HCT116 (cell line): ENCODE measurements around the gene SEMA6A. TPM values are rescaled to one million over a fixed set of nuclear protein-coding genes. Genes with fewer than 3 reads are reported as not detected.

Experiments used
- ATAC-seq: fragments of 200-7000 bp; cut with Tn5 transposase; 2 replicates; pipeline ENCODE4 v1.9.1; 2020; ENCODE audit warnings: mild to moderate bottlenecking, moderate library complexity
- BruUV-seq: library from RNA; stranded (reverse); fragments of 400-500 nt; replicated peaks from 2 replicates; lab custom pipeline; 2021; lab: Mats Ljungman, UMichigan
- CTCF ChIA-PET: fragments of 300-600 bp; sonication (Branson Sonifier 250); formaldehyde crosslinking; loops from one replicate; lab custom pipeline; 2021; ENCODE audit warnings: antibody characterized with exemption; lab: Charles Lee
- POLR2A ChIA-PET: fragments of 300-600, 350-600 bp; sonication (Branson Sonifier 250); formaldehyde crosslinking; loops from one replicate; lab custom pipeline; 2021; ENCODE audit warnings: antibody characterized with exemption; lab: Charles Lee
- RAD21 ChIA-PET, 2 experiments: fragments of 300-600 bp; sonication (Branson Sonifier 250); formaldehyde crosslinking; loops; one replicate each; lab custom pipeline; 2023; ENCODE audit warnings: low total read pairs in 2 of 2; ENCODE audit not compliant: uncharacterized antibody in 2 of 2, unreplicated experiment in 2 of 2, low non-redundant PET in 1 of 2; lab: Charles Lee
- DNase-seq: peaks from one replicate; pipeline ENCODE4 v3.0.0-alpha.2; 2010; ENCODE audit warnings: low read depth, low spot score
- H2AFZ ChIP-seq: fragments of 200-600 bp; shearing (Covaris generic), sonication (generic); 2 replicates; pipeline ENCODE4 v1.6.1; 2017; ENCODE audit warnings: low read depth, mixed run types, mixed read lengths, antibody characterized with exemption, low read length; ENCODE audit not compliant: poor library complexity, severe bottlenecking
- H3K27ac ChIP-seq: 2 replicates; pipeline ENCODE4 v1.5.1; 2012; ENCODE audit warnings: low read depth, low read length
- H3K27me3 ChIP-seq: fragments of 200-600 bp; sonication (generic); 2 replicates; pipeline ENCODE4 v1.6.1; 2016; ENCODE audit warnings: mixed run types, low read length, mixed read lengths; ENCODE audit not compliant: insufficient read depth
- H3K36me3 ChIP-seq, 2 experiments: fragments of 200-500 bp in 1 of 2; fragments of 200-600 bp in 1 of 2; sonication (Bioruptor generic) in 1 of 2; sonication (generic) in 1 of 2; 2 replicates each; pipeline versions ENCODE4 v1.5.1 to v1.6.1; 2014 to 2016; ENCODE audit warnings: low read length in 2 of 2, inconsistent platforms in 1 of 2, mixed read lengths in 1 of 2, mixed run types in 1 of 2; ENCODE audit not compliant: insufficient read depth in 2 of 2, control insufficient read depth in 1 of 2
- H3K4me1 ChIP-seq, 2 experiments: fragments of 200-600 bp in 1 of 2; sonication (generic) in 1 of 2; 2 replicates each; pipeline versions ENCODE4 v1.5.1 to v1.6.1; 2012 to 2017; ENCODE audit warnings: low read length in 2 of 2, inconsistent platforms in 1 of 2, mild to moderate bottlenecking in 1 of 2, mixed read lengths in 1 of 2, mixed run types in 1 of 2, moderate library complexity in 1 of 2; ENCODE audit not compliant: insufficient read depth in 2 of 2, control insufficient read depth in 1 of 2
- H3K4me2 ChIP-seq: fragments of 200-600 bp; sonication (generic); 2 replicates; pipeline ENCODE4 v1.6.1; 2017; ENCODE audit warnings: mixed run types, low read length, mixed read lengths
- H3K4me3 ChIP-seq, 2 experiments: fragments of 200-600 bp in 1 of 2; sonication (generic) in 1 of 2; replicated peaks in 1 of 2; 2 replicates each; pipeline ENCODE4 v1.5.1; 2011 to 2016; ENCODE audit warnings: low read length in 2 of 2, control low read depth in 1 of 2, low read depth in 1 of 2, mild to moderate bottlenecking in 1 of 2, mixed read lengths in 1 of 2, mixed run types in 1 of 2
- H3K79me2 ChIP-seq: fragments of 200-600 bp; sonication (generic); 2 replicates; pipeline ENCODE4 v1.6.1; 2017; ENCODE audit warnings: mild to moderate bottlenecking, mixed run types, low read length, moderate library complexity, mixed read lengths; ENCODE audit not compliant: insufficient read depth
- H3K9ac ChIP-seq: fragments of 200-600 bp; sonication (generic); 2 replicates; pipeline ENCODE4 v1.6.1; 2016; ENCODE audit warnings: low read length, mixed read lengths
- H3K9me2 ChIP-seq: fragments of 200-600 bp; sonication (generic), shearing (Covaris generic); 2 replicates; pipeline ENCODE4 v1.6.1; 2017; ENCODE audit warnings: mixed run types, mild to moderate bottlenecking, moderate library complexity; ENCODE audit not compliant: insufficient read depth
- H3K9me3 ChIP-seq, 2 experiments: fragments of 200-500 bp in 1 of 2; fragments of 200-600 bp in 1 of 2; sonication (Bioruptor generic) in 1 of 2; sonication (generic) in 1 of 2; 2 replicates each; pipeline ENCODE4 v1.6.1; 2014 to 2017; ENCODE audit warnings: low read length in 2 of 2, mixed read lengths in 2 of 2, inconsistent platforms in 1 of 2, low read depth in 1 of 2, mild to moderate bottlenecking in 1 of 2, mixed run types in 1 of 2, moderate library complexity in 1 of 2; ENCODE audit not compliant: control insufficient read depth in 1 of 2, insufficient read depth in 1 of 2
- H4K20me1 ChIP-seq: fragments of 200-600 bp; sonication (generic), shearing (Covaris generic); 2 replicates; pipeline ENCODE4 v1.6.1; 2017; ENCODE audit warnings: mixed run types, mild to moderate bottlenecking, moderate library complexity; ENCODE audit not compliant: insufficient read depth
- CEBPB ChIP-seq: IDR thresholded peaks from 2 replicates; pipeline ENCODE4 v1.6.1; 2012; ENCODE audit warnings: low read depth
- CTCF ChIP-seq, 3 experiments: fragments of 200-600 bp in 1 of 3; sonication (generic) in 1 of 3; IDR thresholded peaks in 2 of 3; conservative IDR thresholded peaks in 1 of 3; 2 replicates each; pipeline ENCODE4 v1.5.1; 2012 to 2017; ENCODE audit warnings: low read depth in 2 of 3, low read length in 2 of 3, antibody characterized with exemption in 1 of 3, borderline replicate concordance in 1 of 3, control low read depth in 1 of 3, mild to moderate bottlenecking in 1 of 3, mixed read lengths in 1 of 3, mixed run types in 1 of 3, moderate library complexity in 1 of 3; ENCODE audit not compliant: insufficient read depth in 1 of 3
- EGR1 ChIP-seq: IDR thresholded peaks from 2 replicates; pipeline ENCODE4 v1.6.1; 2012; ENCODE audit warnings: low read depth
- EZH2phosphoT487 ChIP-seq: fragments of 200-600 bp; IDR thresholded peaks from 2 replicates; pipeline ENCODE4 v1.6.1; 2018; ENCODE audit warnings: antibody characterized with exemption, borderline replicate concordance
- MAX ChIP-seq: IDR thresholded peaks from 2 replicates; pipeline ENCODE4 v1.6.1; 2012
- POLR2AphosphoS5 ChIP-seq: IDR thresholded peaks from 2 replicates; pipeline ENCODE4 v1.6.1; 2011; ENCODE audit warnings: mild to moderate bottlenecking, low read depth, low read length, moderate library complexity
- SIN3A ChIP-seq: IDR thresholded peaks from 2 replicates; pipeline ENCODE4 v1.6.1; 2012; ENCODE audit warnings: low read depth
- SP1 ChIP-seq: IDR thresholded peaks from 2 replicates; pipeline ENCODE4 v1.6.1; 2012; ENCODE audit warnings: low read depth
- SRF ChIP-seq: IDR thresholded peaks from 2 replicates; pipeline ENCODE4 v1.6.1; 2012; ENCODE audit warnings: low read depth
- ZFX ChIP-seq: fragments of 450-650 bp; IDR thresholded peaks from 2 replicates; pipeline ENCODE4 v1.6.1; 2017
- ZNF274 ChIP-seq: fragments of 200-500 bp; sonication (Bioruptor generic); IDR thresholded peaks from 2 replicates; pipeline ENCODE4 v1.6.1; 2014; ENCODE audit warnings: mild to moderate bottlenecking, low read depth, low read length, inconsistent platforms
- intact Hi-C: fragments of 100-400 bp; cut with micrococcal nuclease; formaldehyde crosslinking; loops from 2 replicates; pipeline ENCODE4 v1.10.0; 2022
- total RNA-seq: library from RNA; stranded (reverse); gene quantifications from one replicate; pipeline ENCODE4 v1.2.1, GENCODE V29; 2021; ENCODE audit not compliant: unreplicated experiment
- TF ChIP-seq, protein P1 (sequence below): IDR thresholded peaks from 2 replicates; pipeline ENCODE4 v1.6.1; 2012; ENCODE audit warnings: low read depth
- TF ChIP-seq, protein P2 (sequence below): IDR thresholded peaks from 2 replicates; pipeline ENCODE4 v1.6.1; 2012

The SEMA6A gene
- total RNA-seq, 1 experiment from 2014 or later = 6.7 TPM

DNA sequence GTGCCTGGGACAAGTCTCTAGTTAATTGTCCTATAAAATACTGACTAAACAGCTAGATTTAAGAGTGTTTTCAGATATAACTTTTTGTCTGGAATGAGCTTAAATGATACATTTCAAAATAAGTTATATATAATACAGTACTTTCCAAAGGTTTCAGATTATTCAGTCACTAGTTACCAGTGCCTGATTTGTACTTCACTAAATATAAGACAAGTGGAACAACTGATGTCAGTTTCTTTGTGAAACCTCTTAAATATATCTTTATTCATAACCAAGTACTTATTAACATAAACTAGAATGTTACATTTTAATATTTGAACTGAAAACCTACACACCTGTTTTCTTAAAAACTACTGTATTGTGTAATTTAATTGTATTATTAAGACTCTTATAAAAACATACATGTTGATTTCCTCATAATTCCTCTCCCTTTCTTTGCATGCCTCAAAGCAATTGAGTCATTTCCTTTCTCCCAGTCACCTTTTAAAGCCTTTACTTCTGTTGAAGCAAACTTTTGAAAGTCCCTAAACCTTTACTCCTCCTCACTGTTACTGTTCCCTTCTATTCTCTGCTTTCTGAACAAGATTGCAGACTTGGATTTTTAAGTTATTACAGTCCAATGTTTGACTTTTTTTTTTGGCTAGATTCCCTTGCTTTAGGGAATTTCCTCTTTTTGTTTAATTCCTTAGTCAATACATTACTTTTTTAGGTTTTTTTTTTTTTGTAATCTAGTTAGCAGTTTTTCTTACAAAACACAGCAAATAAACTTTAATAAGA, 8.7 kb upstream of the SEMA6A start:
- no TSS peak for BruUV-seq
- Histone ChIP-seq H3K27ac (no peak overlapping the region), H3K9ac (no peak overlapping the region), H3K4me1 (no peaks in the 10 kb centered on the region), H2AFZ (no peak overlapping the region), H3K9me2 (no peaks in the 10 kb centered on the region), H3K4me3 (no peak overlapping the region), H3K4me2 (no peak overlapping the region), H4K20me1 (no peaks in the 10 kb centered on the region), H3K9me3 (no peaks in the 10 kb centered on the region), H3K36me3 (no peaks in the 10 kb centered on the region), H3K79me2 (no peaks in the 10 kb centered on the region), H3K27me3 (no peaks in the 10 kb centered on the region)
- intact Hi-C loops = no loop called here
- POLR2A ChIA-PET = no interaction called here
- ATAC-seq = no peak
- TF ChIP-seq EGR1 = no peak
- TF ChIP-seq SRF = no peak
- TF ChIP-seq ZFX = no peak
- TF ChIP-seq POLR2AphosphoS5 = no peak
- TF ChIP-seq SIN3A = no peak
- no peak for TF ChIP-seq CEBPB
- no peak for TF ChIP-seq SP1
- no peak for TF ChIP-seq EZH2phosphoT487
- no peak for TF ChIP-seq MAX
- no peak for TF ChIP-seq CTCF (IDR thresholded peaks at IDR 0.05 in 2 of 3, conservative IDR thresholded peaks at IDR 0.05 in 1 of 3; ENCODE audit: borderline replicate concordance in 1 of 3, insufficient read depth in 1 of 3, low read depth in 2 of 3, low read length in 2 of 3)
- TF ChIP-seq ZNF274 = no peak
- TF ChIP-seq, protein P1, sequence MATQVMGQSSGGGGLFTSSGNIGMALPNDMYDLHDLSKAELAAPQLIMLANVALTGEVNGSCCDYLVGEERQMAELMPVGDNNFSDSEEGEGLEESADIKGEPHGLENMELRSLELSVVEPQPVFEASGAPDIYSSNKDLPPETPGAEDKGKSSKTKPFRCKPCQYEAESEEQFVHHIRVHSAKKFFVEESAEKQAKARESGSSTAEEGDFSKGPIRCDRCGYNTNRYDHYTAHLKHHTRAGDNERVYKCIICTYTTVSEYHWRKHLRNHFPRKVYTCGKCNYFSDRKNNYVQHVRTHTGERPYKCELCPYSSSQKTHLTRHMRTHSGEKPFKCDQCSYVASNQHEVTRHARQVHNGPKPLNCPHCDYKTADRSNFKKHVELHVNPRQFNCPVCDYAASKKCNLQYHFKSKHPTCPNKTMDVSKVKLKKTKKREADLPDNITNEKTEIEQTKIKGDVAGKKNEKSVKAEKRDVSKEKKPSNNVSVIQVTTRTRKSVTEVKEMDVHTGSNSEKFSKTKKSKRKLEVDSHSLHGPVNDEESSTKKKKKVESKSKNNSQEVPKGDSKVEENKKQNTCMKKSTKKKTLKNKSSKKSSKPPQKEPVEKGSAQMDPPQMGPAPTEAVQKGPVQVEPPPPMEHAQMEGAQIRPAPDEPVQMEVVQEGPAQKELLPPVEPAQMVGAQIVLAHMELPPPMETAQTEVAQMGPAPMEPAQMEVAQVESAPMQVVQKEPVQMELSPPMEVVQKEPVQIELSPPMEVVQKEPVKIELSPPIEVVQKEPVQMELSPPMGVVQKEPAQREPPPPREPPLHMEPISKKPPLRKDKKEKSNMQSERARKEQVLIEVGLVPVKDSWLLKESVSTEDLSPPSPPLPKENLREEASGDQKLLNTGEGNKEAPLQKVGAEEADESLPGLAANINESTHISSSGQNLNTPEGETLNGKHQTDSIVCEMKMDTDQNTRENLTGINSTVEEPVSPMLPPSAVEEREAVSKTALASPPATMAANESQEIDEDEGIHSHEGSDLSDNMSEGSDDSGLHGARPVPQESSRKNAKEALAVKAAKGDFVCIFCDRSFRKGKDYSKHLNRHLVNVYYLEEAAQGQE = no peak
- TF ChIP-seq, protein P2, sequence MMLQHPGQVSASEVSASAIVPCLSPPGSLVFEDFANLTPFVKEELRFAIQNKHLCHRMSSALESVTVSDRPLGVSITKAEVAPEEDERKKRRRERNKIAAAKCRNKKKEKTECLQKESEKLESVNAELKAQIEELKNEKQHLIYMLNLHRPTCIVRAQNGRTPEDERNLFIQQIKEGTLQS = no peak
- DNase-seq = no peak
- CTCF ChIA-PET = no interaction called here
- RAD21 ChIA-PET = no interaction called here
